Lung (tissue), 12 donors: ENCODE measurements around the gene LPCAT1. TPM values are rescaled to one million over a fixed set of nuclear protein-coding genes. Genes with fewer than 3 reads are reported as not detected.
A peak's percentile ranks its signal among the peaks of the same experiment; 100 is the strongest.
"Not testable (repeated sequence)": the region's sequence is repeated elsewhere in the genome, so short reads cannot be mapped to it uniquely, and the experiment has no call there.

Source experiments
- ATAC-seq: fragments of 200-7000 bp; cut with Tn5 transposase; one replicate; pipeline ENCODE4 v1.9.1; 2020; ENCODE audit warnings: moderate number of reproducible peaks; ENCODE audit not compliant: insufficient read depth, low FRiP score
- DNase-seq, 3 donors: peaks; one replicate each; pipeline ENCODE4 v3.0.0-alpha.2; 2013 to 2017
- H3K27ac ChIP-seq, 2 donors: one replicate each; pipeline ENCODE4 v1.5.1; 2013; ENCODE audit warnings: mild to moderate bottlenecking in 2 of 2, moderate library complexity in 2 of 2, control low read depth in 1 of 2, inconsistent platforms in 1 of 2, low read depth in 1 of 2, low read length in 1 of 2
- H3K27me3 ChIP-seq, 3 donors: one replicate each; pipeline ENCODE4 v1.5.1; 2013; ENCODE audit warnings: low read length in 2 of 3; ENCODE audit not compliant: control insufficient read depth in 3 of 3, insufficient read depth in 3 of 3
- H3K36me3 ChIP-seq, 4 donors: one replicate each; pipeline ENCODE4 v1.5.1; 2013; ENCODE audit warnings: low read length in 4 of 4, mild to moderate bottlenecking in 1 of 4, moderate library complexity in 1 of 4; ENCODE audit not compliant: control insufficient read depth in 4 of 4, insufficient read depth in 4 of 4
- H3K4me1 ChIP-seq, 5 donors: one replicate each; pipeline ENCODE4 v1.5.1; 2013; ENCODE audit warnings: low read length in 5 of 5, mild to moderate bottlenecking in 2 of 5, moderate library complexity in 1 of 5; ENCODE audit not compliant: control insufficient read depth in 5 of 5, insufficient read depth in 5 of 5
- H3K4me3 ChIP-seq: one replicate; pipeline ENCODE4 v1.5.1; 2013; ENCODE audit warnings: mild to moderate bottlenecking, control low read depth, moderate library complexity
- H3K9ac ChIP-seq, 2 donors: one replicate each; pipeline ENCODE4 v1.5.1; 2013; ENCODE audit warnings: low read length in 2 of 2, control low read depth in 1 of 2; ENCODE audit not compliant: insufficient read depth in 1 of 2
- H3K9me3 ChIP-seq, 4 donors: one replicate each; pipeline ENCODE4 v1.5.1; 2013; ENCODE audit warnings: low read length in 3 of 4, mild to moderate bottlenecking in 1 of 4, moderate library complexity in 1 of 4; ENCODE audit not compliant: control insufficient read depth in 4 of 4, insufficient read depth in 3 of 4
- CTCF ChIP-seq: IDR thresholded peaks from 2 replicates; pipeline ENCODE4 v1.5.1; 2012; ENCODE audit warnings: mild to moderate bottlenecking; ENCODE audit errors: control extremely low read depth, extremely low read depth
- WGBS, 2 donors: extraction: QIAGEN DNeasy Blood & Tissue Kit; methylation state at CpG; one replicate each; pipeline ENCODE4 v1.1.7; 2013; 5-methylcytosine and 5-hydroxymethylcytosine counted together
- polyA plus RNA-seq, 2 donors: library from polyadenylated mRNA; stranded (reverse); fragments of 200-250 nt; gene quantifications; one replicate each; pipeline ENCODE4 v1.2.1, GENCODE V29; 2013
- total RNA-seq, 2 donors: library from RNA; depleted of rRNA in 1 of 2; stranded (reverse); fragments of >200 nt in 1 of 2; gene quantifications; one replicate each; pipeline ENCODE4 v1.2.1, GENCODE V29; 2014 to 2021
- donor health status: control.
- donor health status: control.
- donor health status: Bipolar disorder and iron deficiency.
- donor health status: healthy.
- donor health status: DM: yes; HTN: yes; CAD: no.

Gene LPCAT1
- total and polyA plus RNA-seq, 4 donors, result 198 to 669 (median 443) TPM

- H3K27ac ChIP-seq, result peak overlapping the region in 1 of 2 donors; percentile 37
- H3K9ac ChIP-seq, result no peak overlapping the region
- ATAC-seq (peak; percentile 24), DNase-seq (peak in 2 of 3 donors; percentile 13 to 28)
- peaks cover 0 to 3% (median 0%) of the 10 kb centered on the region in 5 donors for H3K4me1 ChIP-seq
- 40 to 70% methylated on average over 16 of the region's 16 CpGs for WGBS, 2 donors
- no peak overlapping the region for H3K4me3 ChIP-seq
- no peaks in the 10 kb centered on the region for H3K9me3 ChIP-seq
- H3K36me3 ChIP-seq, result peaks cover 0 to 54% (median 28%) of the 10 kb centered on the region in 4 donors
- H3K27me3 ChIP-seq, result no peaks in the 10 kb centered on the region
- no peak for TF ChIP-seq CTCF
Measured at GRCh38 chr5:1477341-1477740, 46.4 kb downstream of the LPCAT1 start.

- DNase-seq (no peak), ATAC-seq (no peak)
- Histone ChIP-seq H3K9ac (no peak overlapping the region), H3K27ac (no peak overlapping the region), H3K9me3 (no peaks in the 10 kb centered on the region), H3K4me3 (no peak overlapping the region), H3K4me1 (peaks cover 0 to 3% (median 0%) of the 10 kb centered on the region in 5 donors), H3K36me3 (peaks cover 0 to 56% (median 29%) of the 10 kb centered on the region in 4 donors), H3K27me3 (no peaks in the 10 kb centered on the region)
- WGBS, 2 donors, result 84 to 90% methylated on average over 11 of the region's 11 CpGs
- no peak for TF ChIP-seq CTCF
Measured at GRCh38 chr5:1476967-1477310, 46.8 kb downstream of the LPCAT1 start.

- Histone ChIP-seq H3K27me3 (no peaks in the 10 kb centered on the region), H3K36me3 (peaks cover 0 to 56% (median 29%) of the 10 kb centered on the region in 4 donors), H3K9me3 (no peaks in the 10 kb centered on the region), H3K9ac (no peak overlapping the region), H3K4me1 (peaks cover 0 to 3% (median 0%) of the 10 kb centered on the region in 5 donors), H3K4me3 (no peak overlapping the region), H3K27ac (no peak overlapping the region)
- 85 to 91% methylated on average over 28 of the region's 28 CpGs for WGBS, 2 donors
- no peak for DNase-seq
- ATAC-seq, result no peak
- no peak for TF ChIP-seq CTCF
Measured at GRCh38 chr5:1476181-1476966, 47.4 kb downstream of the LPCAT1 start.

- not testable (repeated sequence) for ATAC-seq, H3K27me3 ChIP-seq, H3K9me3 ChIP-seq, H3K27ac ChIP-seq, H3K4me1 ChIP-seq, DNase-seq, H3K9ac ChIP-seq, H3K4me3 ChIP-seq
- 86 to 93% methylated on average over 17 of the region's 17 CpGs for WGBS, 2 donors
- H3K36me3 ChIP-seq, result peaks cover 0 to 62% (median 29%) of the 10 kb centered on the region in 4 donors
Measured at GRCh38 chr5:1475544-1475900, 48.2 kb downstream of the LPCAT1 start.
